NCI-H226 (cell line): ENCODE results near the gene PGLYRP2.
"Not testable (repeated sequence)": the region's sequence is repeated elsewhere in the genome, so short reads cannot be mapped to it uniquely, and the experiment has no call there.

Source experiments
- DNase-seq: peaks from one replicate; pipeline ENCODE4 v3.0.0-alpha.2; 2015

PGLYRP2 gene, protein sequence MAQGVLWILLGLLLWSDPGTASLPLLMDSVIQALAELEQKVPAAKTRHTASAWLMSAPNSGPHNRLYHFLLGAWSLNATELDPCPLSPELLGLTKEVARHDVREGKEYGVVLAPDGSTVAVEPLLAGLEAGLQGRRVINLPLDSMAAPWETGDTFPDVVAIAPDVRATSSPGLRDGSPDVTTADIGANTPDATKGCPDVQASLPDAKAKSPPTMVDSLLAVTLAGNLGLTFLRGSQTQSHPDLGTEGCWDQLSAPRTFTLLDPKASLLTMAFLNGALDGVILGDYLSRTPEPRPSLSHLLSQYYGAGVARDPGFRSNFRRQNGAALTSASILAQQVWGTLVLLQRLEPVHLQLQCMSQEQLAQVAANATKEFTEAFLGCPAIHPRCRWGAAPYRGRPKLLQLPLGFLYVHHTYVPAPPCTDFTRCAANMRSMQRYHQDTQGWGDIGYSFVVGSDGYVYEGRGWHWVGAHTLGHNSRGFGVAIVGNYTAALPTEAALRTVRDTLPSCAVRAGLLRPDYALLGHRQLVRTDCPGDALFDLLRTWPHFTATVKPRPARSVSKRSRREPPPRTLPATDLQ

DNA sequence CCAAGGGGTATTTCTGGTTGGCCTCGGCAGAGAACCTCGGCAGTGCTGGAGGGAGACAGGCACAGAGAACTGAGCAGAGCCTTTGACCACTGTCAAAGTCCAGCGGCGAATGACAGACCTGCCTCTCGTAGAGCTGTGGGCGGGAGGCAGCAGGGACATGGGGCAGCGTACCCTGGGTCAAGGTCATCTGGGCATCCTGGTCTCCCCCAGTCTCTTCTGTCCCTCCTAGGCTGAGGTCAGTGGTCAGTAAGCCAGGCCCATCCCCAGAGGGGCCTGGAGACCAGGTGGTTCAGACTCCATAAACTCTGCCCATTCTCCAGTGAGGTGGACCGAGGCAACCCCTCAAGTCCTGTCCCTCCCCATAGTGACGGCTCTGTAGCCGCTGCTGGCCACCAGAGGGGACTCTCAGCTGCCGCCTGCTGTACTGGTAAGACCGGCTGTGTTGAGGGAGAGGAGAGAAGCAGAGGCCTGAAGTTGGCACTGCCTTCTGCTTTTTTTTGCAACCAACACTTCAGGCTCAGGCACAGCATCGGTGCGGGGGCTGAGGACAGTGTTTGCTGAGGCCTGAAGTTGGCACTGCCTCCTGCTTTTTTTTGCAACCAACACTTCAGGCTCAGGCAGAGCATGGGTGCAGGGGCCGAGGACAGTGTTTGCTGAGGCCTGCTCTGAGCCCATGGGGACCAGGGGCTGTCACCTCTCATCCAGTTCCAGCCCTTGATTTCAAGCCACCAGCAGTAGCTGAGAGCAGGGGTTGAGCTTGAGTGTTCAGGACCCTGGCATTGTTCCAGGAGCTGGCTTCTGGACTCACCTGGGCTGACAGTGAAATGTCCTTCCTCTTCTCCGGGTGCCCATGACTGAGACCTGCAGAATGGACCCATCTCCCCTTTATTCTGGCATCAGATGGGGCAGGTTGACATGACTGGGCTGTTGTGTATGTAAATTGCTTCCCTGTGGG is at the start of gene PGLYRP2:
TSS of gene PGLYRP2 (minus strand) at position 111 of the 955 bp plus-strand sequence. CDS start 130 bp downstream, outside the sequence.
- no peak for DNase-seq

GRCh38 chr19:15527705-15528104 is 48.4 kb upstream of the PGLYRP2 start:
- no peak for DNase-seq

GRCh38 chr19:15526408-15526807 is 47.1 kb upstream of the PGLYRP2 start:
- no peak for DNase-seq

DNA sequence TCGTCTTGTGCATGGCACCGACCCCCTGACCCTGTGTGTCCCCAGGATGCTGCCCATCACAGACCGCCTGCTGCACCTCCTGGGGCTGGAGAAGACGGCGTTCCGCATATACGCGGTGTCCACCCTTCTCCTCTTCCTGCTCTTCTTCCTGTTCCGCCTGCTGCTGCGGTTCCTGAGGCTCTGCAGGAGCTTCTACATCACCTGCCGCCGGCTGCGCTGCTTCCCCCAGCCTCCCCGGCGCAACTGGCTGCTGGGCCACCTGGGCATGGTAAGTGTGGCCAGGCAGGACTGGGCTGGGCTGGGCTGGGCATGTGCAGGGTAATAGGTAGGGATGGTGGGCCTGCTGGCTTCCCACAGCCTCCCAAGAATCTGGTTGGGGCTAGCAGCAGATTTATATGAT is 46.0 kb upstream of the PGLYRP2 start:
- no peak for DNase-seq

DNA sequence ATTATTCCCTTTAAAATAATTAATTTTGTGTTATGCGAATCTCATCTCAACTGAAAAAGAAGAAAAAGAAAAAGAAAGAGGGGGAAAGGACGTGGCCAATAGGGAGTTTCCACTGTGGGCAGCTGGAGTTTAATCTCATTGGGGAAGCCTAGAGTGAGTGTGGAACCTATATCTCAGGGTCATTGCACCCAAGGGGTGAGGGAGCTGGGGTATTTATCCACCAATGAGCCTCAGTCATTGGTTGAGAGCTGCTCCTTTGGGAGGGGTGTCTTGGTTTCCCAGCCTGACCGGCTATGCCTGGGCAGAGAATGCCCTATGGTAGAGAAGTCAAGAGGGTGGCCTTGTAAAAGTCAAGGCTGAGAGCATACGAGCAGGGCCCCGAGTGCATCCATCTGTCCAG is 45.5 kb upstream of the PGLYRP2 start:
- no peak for DNase-seq

DNA sequence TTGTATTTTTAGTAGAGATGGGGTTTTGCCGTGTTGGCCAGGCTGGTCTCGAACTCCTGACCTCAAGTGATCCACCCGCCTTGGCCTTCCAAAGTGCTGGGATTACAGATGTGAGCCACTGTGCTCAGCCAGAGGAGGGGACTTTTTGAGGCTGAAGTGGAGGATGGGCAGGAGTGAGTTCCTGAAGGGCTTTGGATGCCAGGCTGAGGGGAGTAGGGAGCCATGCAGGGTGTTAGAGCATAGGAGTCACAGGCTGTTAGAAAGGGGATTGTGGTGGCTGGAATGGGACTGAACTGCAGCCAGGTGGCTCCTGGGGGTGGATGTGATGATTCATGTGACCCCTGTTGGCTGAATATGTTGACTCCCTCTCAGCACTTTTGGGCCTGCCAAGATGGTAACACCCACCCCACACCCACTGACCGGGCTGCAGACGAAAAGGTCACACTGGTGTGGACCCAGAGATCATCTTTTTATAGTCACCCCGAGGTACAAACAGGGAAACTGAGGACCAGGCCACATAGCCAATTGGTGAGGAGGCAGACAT is 40.2 kb upstream of the PGLYRP2 start:
- no peak for DNase-seq

- DNase-seq, result no peak
These were observed 38.5 kb upstream of the PGLYRP2 start for GRCh38 chr19:15517778-15518177.

GRCh38 chr19:15516363-15516762 is 37.1 kb upstream of the PGLYRP2 start:
- DNase-seq, result no peak

DNA sequence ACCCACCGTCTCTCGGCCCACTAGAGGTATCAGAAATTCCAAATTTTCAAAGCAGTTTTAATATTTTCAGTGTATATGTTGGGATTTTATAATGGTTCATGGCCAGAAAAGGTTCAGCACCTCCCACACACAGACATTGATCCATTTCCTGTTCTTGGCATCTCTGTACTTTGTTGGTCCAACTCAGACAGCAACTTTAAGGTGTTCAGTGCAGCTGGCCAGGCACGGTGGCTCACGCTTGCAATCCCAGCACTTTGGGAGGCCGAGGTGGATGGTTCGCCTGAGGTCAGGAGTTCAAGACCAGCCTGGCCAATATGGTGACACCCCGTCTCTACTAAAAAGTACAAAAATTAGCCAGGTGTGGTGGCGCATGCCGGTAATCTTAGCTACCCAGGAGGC is 35.9 kb upstream of the PGLYRP2 start:
- DNase-seq, result not testable (repeated sequence)

DNA sequence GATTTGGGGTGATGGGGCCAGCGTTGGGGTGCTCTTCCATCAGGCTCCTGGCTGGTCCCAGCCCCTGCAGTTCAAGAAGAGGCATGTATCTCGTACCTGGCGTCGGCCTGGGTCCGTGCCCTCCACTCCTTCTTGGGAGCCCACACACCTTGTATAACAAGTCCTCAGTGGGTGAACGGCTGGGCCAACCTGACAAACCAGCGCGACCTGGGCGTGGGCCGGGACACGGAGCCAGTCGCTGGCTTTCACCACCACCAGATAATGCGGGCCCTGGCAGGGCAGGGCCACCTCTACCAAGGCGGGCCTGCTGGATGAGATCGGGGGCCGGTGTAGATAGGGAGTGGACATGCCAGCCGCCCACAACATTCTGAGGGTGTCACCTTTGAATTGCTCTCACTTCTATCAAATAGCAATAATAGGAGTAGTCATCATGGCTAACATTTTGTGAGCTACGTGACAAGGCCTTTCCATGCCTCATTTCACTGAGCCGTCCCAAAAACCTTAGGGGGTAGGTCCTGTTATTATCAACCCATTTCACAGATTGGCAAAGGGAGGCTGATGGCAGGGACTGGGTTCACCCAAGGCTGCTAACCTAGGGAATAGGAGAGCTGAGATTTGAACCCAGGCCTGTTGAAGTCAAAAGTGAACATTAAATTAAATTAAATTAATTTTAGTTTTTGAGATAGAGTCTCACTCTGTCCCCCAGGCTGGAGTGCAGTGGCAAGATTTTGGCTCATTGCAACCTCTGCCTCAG is 32.5 kb upstream of the PGLYRP2 start:
- DNase-seq, result no peak

DNA sequence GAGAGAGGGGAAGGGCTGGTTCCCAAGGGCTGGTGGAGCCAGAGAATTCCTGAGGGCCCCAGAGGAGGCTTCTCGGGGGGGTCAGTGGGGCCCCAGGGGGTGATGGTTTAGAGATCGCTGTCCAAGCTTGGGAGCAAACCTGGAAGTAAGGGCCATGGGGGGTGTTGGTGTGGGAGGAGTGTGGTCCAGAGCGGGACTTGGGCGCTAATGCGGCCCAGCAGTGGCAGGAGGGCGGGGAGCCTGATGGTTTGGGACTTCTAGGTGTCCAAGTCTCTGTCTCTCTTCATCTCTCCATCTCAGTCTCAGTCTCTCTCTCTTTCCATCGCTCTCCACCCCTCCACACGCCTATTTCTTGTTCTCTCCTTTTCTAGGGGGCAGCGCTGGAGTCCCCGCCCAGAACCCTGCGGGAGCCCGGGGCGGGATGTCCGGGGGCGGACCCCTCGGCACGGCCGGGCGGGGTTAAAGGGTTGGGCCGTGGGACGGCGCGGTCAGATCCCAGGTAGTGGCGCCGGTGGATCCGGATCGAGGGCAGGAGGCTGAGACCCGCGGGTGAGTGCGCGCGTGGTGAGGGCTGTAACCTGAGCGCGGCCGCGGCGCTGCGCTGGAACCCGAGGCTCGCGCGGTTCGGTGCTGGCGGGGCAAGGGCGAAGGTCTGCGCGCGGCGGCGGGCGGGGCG is 28.9 kb upstream of the PGLYRP2 start, which contains the start of gene CYP4F22:
TSS of gene CYP4F22 (plus strand) at position 491 of the 676 bp plus-strand sequence. CDS start 16,812 bp downstream, outside the sequence.
- DNase-seq, result no peak

DNA sequence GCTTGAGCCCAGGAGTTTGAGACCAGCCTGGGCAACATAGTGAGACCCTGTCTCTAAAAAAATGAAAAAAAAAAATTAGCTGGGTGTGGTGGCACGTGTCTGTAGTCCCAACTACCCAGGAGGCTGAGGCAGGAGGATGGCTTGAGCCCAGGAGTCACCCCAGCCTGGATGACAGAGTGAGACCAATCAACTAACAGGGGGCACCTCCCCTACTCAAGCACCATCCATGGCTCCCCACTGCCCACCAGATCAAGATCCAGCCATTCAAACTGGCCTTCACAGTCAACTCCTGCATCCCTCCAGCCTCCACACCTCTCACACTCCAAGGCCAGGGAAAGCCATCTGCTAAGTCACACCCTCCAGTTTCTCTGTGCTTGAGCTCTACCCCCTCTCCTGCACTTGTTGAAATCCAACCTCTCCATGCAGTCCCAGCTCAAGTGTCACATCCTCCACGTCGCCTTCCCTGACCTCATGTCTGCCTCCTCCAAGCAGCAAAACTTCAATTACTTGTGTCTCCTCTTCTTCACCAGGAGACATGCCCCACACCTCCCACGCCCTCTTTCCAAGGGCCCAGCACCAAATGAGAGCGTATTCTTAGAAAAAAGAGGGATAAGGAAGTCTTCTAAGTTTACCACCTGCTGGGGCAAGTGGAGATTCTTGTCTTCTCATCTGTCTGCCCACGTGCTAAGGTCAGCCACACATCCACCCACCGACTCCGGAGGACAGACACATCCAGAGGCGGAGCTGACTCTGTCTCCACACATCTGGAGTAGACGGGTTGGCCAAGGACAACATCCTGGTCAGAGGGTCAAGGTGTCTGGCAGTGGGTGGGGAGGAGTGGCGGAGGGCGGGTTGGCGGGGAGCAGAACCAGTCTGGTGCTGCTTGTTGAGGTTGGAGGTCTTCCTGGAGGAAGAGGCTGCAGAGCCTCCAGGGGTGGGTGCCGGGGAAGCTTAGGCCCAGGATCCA is 28.1 kb upstream of the PGLYRP2 start:
- no peak for DNase-seq

GRCh38 chr19:15506074-15506571 is 26.8 kb upstream of the PGLYRP2 start:
- no peak for DNase-seq

- no peak for DNase-seq
These were observed 23.0 kb upstream of the PGLYRP2 start for GRCh38 chr19:15502264-15502663.

DNA sequence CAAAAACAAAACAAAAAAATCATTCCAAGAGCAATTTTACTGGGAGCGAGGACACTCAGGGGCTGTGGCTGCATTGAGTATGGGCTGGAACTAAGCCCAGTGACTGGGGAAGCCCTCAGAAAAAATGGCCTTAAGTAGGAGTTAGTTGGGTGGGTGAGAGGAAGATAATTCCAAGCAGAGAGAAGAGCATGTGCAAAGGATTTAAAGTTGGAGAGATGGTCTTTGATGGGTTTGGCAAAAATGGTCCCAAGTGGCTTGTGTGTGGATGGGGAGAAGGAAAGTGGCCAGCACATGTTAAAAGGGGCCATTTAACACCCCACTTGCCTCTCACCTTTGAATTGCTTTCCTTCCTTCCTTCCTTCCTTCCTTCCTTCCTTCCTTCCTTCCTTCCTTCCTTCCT is 22.3 kb upstream of the PGLYRP2 start:
- no peak for DNase-seq

GRCh38 chr19:15498910-15499309 is 19.6 kb upstream of the PGLYRP2 start:
- DNase-seq, result no peak

GRCh38 chr19:15498156-15498858 is 19.0 kb upstream of the PGLYRP2 start:
- no peak for DNase-seq

DNA sequence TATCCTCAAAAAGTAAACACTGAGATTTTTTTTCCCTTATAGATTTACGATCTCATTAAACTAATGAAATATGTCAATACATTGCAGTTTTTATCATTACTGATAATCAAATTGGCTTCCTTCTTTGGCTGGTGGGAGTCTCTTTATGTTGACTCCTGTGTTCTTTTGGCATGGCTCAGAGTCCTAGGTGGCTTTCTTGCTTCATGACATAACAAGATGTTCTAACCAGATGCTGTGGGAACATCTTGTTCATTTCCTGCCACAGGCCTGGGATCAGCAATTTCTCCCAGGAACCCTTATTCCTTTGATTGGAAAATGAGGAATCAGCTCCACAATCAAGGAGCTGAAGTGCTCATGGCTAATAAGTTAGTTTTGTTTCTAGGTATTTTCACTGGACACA is 15.8 kb upstream of the PGLYRP2 start:
- DNase-seq, result no peak

GRCh38 chr19:15488489-15489226 is 9.4 kb upstream of the PGLYRP2 start:
- no peak for DNase-seq
